ENCODE data around the gene GJB4.

The GJB4 gene

GRCh38 chr1:34778381-34778780 is 18.8 kb downstream of the GJB4 start:
- DNase-seq (ENCODE audit: low spot score): no peak

- DNase-seq (ENCODE audit: low spot score): no peak
Observed at GRCh38 chr1:34779005-34779404, 19.5 kb downstream of the GJB4 start.

DNA sequence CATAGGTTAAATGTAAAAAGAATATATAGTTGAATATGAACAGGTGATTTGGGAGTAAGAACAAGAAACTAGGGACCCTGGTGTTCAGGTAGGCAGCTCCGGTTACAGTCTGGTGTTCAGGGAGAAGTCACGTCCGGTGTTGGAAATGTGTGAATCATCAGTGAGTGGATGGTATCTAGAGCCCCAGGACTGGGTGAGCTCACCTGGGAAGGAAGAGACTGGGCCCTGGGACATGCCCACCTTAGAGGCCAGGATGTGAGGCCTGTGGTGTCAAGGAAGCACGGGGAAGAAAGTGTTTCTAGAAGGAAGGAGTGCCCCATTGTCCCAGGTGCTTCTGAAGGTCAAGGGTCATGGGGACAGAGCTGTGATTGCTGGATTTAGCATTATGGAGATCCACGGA is 20.0 kb downstream of the GJB4 start:
- DNase-seq (ENCODE audit: low spot score): no peak

DNA sequence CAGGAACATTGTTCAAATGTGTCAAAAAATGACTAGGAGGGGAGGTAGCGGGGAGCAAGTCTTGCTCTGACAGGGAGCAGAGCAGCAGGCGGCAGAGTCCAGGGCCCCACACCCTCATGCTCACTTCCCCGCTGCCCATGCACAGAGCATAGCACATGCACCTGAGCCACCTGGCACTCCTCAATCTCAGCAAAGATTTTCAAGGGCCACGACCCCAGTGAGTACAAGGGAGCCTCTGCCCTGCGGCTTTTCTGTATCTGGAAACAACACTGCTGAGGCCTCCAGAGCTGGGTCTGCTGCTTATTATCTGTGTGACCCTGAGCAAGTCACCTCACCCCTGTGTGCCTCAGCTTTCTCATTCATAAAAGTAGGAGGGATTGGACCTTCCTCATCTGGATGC is 20.4 kb downstream of the GJB4 start:
- DNase-seq (ENCODE audit: low spot score): no peak

DNA sequence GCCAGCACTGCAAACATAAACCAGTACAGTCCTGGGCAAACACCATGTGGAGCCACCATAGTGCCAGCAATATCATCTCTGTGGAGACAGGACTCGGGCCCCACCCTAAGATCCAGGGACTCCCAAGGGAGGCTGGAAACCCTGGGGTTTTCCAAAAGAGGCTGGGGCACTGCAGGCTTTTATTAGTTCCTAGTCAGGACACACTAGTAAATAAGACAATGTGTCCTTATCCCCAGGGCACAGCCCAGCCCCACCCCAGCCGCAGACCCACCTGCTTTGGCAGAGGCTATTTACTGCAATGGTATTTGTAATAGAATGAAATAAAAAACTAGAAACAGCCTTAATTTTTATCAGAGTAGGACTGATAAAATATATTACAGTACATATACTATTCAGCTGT is 21.0 kb downstream of the GJB4 start:
- no peak for DNase-seq (ENCODE audit: low spot score)

DNA sequence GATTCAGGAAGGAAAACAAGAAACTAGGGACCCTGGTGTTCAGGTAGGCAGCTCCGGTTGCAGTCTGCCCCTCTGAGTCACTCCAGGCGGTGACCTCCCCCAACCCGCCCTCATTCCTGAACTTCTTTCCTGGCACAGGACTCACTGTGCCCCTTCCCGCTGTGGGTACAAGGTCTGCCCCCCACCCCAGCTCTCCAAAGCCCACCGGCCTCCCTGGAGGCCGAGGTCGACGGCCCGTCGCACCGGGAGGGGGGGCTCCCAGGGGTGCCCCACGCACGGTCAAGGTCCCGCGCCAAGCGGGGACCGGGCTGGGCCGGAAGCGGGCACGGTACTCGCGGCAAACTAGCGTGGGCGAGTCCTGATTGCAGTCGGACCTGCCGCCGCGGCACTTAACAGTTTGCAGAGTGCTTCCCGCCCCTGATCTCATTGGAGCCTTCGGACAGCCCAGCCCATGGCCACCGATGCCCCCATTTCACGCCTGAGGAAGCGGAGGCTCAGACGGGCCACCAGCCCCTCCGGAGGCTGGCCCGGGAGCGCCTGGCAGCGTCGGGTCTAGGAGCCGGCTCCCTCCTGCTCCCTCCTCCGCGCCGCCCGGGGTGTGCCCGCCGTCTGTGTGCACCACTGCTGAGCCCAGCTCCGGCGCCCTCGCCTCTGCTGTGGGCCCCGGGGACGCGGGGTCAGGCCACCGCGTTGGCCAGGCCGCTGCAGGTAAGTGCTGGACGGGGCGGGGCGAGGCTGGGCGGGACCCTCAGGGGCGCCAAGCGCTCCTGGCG is 21.7 kb downstream of the GJB4 start, which contains the start of gene GJB3:
GJB3 (plus strand) TSS at position 144 of the 773 bp plus-strand sequence. CDS start 3,549 bp downstream, outside the sequence.
- DNase-seq (ENCODE audit: low spot score): no peak

DNA sequence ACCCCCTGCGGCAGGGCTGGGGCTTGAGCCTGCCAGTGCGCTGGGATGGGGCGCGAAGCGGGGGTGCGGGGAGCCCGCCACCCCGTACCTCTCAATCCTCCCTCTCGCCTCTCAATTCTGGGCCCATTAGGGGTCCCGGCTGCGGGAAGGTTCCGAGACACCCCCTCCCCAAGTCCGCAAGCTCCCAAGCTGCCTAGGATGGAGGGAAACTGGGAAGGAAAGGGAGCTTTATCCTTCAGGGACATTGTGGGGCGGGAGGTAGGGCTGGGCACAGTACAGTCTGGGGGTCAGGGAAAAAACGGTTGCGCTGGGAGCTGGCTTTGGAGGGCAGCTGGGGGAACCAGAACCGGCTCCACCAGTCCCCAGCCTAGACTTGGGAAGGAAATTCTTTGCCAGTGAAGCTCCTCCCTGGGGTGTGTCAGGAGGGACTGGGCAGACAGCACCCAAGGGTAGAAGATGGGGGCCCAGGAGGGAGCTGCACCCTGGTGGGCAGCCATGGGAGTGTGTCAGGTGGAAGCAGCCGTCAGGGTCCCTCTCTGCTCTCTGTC is 22.4 kb downstream of the GJB4 start:
- DNase-seq (ENCODE audit: low spot score): no peak

DNA sequence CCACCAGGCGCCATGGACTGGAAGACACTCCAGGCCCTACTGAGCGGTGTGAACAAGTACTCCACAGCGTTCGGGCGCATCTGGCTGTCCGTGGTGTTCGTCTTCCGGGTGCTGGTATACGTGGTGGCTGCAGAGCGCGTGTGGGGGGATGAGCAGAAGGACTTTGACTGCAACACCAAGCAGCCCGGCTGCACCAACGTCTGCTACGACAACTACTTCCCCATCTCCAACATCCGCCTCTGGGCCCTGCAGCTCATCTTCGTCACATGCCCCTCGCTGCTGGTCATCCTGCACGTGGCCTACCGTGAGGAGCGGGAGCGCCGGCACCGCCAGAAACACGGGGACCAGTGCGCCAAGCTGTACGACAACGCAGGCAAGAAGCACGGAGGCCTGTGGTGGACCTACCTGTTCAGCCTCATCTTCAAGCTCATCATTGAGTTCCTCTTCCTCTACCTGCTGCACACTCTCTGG is 25.2 kb downstream of the GJB4 start:
- no peak for DNase-seq (ENCODE audit: low spot score)

- no peak for DNase-seq (ENCODE audit: low spot score)
Observed at GRCh38 chr1:34785231-34785874, 25.8 kb downstream of the GJB4 start.

GRCh38 chr1:34785875-34786470 is 26.4 kb downstream of the GJB4 start:
- DNase-seq (ENCODE audit: low spot score): no peak

DNA sequence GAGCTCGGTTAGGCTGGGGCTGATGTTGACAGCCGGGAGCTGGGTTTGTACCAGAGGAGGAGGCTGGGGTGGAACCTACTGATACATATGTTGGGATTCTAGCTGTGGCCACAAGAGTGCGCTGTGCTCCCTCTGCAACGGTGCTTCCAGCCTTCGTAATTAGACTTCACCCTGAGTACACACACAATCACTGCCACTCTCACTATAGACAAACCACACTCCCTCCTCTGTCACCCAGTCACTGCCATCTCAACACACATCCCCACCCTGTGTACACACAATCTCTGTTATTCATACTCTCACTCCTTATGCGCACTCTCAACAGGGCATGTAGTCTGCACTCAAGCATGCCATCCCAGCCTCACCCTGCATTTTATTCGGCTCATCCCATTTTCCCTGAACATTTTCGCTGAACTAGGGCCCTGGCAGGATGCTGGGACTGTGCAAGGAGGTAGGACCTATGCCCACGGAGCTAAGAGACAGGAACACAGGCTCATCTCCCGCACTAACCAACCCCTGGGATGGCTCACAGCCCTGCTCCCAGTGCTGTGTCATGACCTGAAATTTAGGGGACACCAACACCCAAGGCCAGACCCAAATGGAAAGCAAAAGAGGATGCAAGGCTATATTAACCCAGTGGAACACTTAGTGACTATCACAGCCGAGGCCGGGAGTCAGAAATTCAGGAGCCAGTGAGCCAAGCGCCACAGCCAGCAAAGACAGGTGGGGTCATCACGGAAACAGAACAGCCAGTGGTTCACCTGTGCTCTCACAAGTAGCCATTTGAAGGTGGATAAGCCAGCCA is 27.2 kb downstream of the GJB4 start:
- DNase-seq (ENCODE audit: low spot score): peak; percentile 72

DNA sequence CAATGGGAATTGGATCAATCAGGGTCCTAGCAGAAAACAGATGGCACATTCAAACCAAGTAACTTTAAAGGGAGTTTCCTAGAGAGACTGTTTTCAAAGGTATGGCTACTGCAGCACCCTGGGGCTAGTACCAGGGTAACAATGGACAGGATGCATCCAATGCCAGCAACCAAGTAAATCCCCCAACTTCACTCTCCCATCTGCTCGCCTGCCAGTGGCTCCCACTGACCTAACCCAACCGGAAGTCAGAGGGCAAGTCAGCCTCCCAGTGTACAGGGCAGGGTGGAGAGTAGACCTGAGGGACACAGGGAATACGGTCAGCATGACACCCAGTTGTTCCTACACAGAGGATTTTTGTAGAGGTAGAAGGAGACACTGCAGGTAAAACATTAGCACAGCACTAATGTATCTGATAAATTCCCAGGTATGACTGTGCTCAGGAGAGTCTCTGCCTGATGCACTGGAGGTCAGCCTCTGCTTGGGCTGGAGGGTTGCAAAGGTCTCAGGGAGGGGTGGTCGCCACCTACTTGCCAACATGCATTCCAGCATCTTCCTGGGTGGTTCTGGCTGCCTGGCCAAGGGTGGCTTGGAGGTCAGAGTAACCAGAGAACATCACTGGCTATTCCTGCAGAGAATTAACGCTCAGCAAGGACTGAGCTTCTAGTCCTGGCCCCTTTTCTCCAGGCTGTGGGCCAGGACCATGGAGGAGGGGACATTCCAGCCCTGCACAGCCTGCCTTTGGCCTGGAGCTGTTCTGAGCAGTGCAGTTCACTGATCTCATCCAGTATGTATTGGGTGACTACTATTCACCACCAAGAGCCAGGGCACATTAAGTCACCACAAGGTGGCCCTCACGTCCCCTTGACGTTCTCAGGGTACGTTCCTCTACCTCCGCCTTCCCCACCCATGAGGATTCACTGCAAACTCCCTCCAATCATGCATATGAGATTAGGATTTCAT is 28.2 kb downstream of the GJB4 start:
- no peak for DNase-seq (ENCODE audit: low spot score)

DNA sequence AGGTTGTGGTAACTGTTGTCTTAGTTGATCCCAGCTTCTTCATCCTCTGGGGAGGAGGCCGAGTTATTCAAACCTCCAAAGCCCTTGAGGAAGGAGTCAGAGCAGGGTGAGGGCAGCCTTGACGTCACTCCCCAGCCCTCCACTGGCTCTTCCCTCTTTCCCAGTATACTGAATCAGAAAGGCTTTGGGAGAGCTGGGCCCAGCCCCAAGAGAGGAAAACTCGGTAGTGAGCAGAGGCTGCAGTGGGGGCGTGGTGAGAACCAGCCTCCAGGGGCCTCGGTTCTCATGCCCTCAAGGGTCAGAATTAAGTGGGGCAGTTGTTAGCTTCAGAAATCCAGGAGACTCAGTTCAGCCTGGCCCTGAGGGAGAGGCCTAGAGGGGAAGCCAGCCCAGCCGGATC is 31.4 kb downstream of the GJB4 start:
- DNase-seq (ENCODE audit: low spot score): no peak

DNA sequence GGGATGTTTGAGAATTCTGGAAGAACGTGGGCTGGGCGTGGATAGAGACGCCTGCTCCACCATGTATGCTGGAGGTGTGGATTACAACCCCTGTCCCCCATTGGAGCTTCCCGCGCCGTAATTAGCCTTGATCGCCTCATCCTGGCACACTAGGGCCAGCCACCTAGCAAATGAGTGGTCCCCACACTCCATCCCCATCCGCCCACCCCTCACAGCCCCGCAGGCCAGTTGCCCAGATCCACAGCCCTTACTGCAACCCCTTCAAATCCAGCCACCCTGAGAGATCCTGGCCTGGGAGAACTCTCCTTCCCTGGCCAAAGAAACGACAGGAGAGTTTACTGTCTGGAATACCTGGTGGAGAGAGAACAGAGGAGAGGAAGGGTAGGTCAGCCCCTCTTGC is 32.9 kb downstream of the GJB4 start:
- DNase-seq (ENCODE audit: low spot score): no peak

GRCh38 chr1:34792868-34793727 is 33.6 kb downstream of the GJB4 start, which contains the start of gene GJA4:
Gene GJA4 (plus strand): TSS chr1:34792999. CDS start chr1:34794214, 1,215 bp downstream.
- DNase-seq (ENCODE audit: low spot score): no peak

DNA sequence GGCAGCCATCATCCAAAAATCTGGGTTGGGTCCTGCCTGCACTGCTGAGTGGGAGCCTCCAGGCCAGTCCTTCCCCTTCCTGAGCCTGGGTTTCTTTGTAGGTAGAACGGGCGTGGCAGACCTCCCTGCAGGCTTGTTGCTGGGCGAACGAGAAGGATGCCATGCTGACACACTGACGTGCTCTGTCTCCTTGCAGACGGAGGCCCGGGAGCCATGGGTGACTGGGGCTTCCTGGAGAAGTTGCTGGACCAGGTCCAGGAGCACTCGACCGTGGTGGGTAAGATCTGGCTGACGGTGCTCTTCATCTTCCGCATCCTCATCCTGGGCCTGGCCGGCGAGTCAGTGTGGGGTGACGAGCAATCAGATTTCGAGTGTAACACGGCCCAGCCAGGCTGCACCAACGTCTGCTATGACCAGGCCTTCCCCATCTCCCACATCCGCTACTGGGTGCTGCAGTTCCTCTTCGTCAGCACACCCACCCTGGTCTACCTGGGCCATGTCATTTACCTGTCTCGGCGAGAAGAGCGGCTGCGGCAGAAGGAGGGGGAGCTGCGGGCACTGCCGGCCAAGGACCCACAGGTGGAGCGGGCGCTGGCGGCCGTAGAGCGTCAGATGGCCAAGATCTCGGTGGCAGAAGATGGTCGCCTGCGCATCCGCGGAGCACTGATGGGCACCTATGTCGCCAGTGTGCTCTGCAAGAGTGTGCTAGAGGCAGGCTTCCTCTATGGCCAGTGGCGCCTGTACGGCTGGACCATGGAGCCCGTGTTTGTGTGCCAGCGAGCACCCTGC is 34.7 kb downstream of the GJB4 start:
- peak; percentile 38 for DNase-seq (ENCODE audit: low spot score)

DNA sequence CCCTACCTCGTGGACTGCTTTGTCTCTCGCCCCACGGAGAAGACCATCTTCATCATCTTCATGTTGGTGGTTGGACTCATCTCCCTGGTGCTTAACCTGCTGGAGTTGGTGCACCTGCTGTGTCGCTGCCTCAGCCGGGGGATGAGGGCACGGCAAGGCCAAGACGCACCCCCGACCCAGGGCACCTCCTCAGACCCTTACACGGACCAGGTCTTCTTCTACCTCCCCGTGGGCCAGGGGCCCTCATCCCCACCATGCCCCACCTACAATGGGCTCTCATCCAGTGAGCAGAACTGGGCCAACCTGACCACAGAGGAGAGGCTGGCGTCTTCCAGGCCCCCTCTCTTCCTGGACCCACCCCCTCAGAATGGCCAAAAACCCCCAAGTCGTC is 35.2 kb downstream of the GJB4 start:
- peak; percentile 32 for DNase-seq (ENCODE audit: low spot score)

DNA sequence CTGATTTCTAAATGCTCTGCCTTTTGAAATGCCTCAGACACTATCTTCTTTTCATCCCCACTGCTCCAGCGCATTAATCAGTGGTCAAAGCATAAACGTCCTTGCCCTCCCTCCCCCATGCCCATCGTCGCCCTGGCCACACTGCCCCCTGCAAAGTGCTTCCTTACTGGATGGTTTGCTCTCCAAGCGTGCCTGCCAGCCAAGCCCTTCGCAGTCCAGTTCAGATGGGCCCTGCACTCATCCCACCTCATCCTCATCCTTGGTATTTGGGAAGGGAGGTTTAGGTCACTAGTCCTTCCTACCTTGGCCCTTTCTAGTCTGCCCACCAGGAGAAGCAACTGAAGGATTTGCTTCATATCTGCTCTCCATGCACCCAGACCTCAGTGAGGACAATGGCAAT is 36.4 kb downstream of the GJB4 start:
- no peak for DNase-seq (ENCODE audit: low spot score)

GRCh38 chr1:34796990-34797389 is 37.5 kb downstream of the GJB4 start:
- peak; percentile 19 for DNase-seq (ENCODE audit: low spot score)

Data from ecto neural progenitor cell (in vitro differentiated cells).